GM21528 (cell line): ENCODE data around the gene GFPT2.

ENCODE experiments used
- ATAC-seq: cut with Tn5 transposase; IDR thresholded peaks from one replicate; pipeline ENCODE4 v1.9.1; 2021; ENCODE audit warnings: mild to moderate bottlenecking, moderate library complexity; ENCODE audit not compliant: unreplicated experiment, low FRiP score

The GFPT2 gene

GRCh38 chr5:180353048-180353979 lies at the start of gene GFPT2:
TSS of gene GFPT2 (minus strand) at chr5:180353336. CDS start at chr5:180353217, 119 bp downstream.
- ATAC-seq = peak; percentile 74

- no peak for ATAC-seq
These were observed 49.6 kb upstream of the GFPT2 start for GRCh38 chr5:180402716-180403115.

DNA sequence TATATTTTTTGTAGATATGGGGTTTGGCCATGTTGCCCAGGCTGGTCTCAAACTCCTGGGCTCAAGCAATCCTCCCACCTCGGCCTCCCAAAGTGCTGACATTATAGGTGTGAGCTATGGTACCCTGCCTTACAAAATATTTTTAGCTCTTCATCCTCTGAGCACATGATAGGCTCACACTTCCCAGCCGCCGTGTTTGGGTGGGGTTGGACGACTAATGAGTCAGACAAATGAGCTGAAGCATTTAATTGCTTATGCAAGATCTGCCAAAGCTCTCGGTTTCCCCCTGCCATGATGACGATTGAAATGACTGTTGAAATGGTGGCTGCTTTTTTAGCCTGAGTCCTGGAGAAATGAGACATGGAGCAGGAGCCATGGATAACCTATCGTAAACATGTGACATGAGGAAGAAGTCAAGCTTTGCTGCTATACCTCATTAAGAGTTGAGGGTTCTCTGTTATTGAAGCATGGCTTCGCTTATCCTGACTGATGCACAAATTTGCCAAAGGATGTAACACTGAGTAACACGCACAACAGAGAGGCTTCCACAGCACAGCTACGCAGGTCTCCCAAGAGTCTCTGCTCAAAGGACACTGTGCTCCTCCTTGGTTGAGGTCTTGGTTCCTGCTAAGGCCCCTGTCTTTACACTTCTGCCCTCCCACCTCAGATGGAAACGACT lies 48.2 kb upstream of the GFPT2 start:
- no peak for ATAC-seq

GRCh38 chr5:180400416-180400815 lies 47.3 kb upstream of the GFPT2 start:
- no peak for ATAC-seq

GRCh38 chr5:180399401-180400215 lies 46.5 kb upstream of the GFPT2 start:
- no peak for ATAC-seq

- no peak for ATAC-seq
These were observed 43.8 kb upstream of the GFPT2 start for GRCh38 chr5:180396926-180397325.

DNA sequence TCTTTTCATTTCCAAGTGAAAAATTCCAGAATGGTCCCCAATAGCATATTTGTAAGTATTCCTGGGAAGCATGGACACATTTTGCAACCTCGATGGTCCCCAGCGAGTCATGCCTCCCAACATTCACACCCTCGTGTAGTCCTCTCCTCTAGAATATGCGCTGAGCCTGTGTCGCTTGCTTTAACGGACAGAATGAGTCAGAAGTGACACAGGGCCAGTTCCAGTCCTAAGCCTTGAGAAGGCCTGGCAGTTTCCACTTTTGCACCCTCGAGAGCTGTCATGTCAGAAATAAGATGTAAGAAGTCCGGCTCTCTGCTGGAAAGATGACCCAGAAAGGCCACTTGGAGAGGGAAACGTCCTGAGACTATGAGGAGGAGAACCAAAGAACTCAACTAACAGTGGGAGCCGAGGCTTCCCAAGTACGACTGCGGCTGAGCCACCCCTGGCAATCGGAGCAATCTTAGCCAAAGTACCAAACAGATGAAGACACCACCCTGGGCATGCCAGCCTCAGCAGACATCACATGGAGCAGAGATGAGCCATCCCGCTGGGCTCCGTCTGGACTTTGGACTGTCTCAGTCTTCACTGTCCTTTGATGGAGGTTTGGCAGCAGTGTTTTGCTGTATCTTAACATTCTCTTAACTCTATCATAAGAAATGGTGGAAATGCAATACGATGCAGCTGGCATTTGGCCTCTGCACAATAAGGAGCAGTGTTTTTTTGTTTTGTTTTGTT lies 42.6 kb upstream of the GFPT2 start:
- no peak for ATAC-seq

DNA sequence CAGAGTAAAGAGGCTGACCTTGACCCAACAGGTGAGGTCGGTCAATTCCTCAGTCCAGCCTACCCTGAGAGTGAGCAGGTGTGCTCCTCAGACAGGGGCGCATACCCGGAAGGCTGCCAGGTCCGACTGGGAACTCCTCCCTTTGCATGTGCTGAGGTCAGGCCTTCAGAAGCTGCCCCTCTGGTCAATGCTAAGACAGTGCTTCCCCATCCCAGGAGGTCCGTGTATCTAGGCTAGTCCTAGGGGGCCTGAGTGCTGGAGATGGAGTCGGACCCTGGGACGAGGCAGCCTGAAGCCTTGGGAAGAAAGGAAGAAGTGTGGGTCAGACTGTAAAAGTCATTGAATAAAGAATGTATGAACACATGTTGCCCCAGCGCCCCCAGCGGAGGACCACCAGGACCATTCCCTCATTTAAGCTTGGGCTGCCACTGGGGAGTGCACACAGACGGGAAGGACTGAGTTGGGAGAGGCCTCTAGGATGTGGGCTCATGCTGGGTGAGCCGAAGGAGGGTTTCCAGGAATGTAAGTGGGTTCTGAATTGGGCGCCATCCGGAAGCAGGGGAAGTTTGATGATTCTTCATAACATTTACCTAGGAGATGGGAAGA lies 41.0 kb upstream of the GFPT2 start:
- ATAC-seq = no peak

- no peak for ATAC-seq
These were observed 38.1 kb upstream of the GFPT2 start for GRCh38 chr5:180391276-180391675.

- ATAC-seq = no peak
These were observed 37.5 kb upstream of the GFPT2 start for GRCh38 chr5:180390441-180391190.

DNA sequence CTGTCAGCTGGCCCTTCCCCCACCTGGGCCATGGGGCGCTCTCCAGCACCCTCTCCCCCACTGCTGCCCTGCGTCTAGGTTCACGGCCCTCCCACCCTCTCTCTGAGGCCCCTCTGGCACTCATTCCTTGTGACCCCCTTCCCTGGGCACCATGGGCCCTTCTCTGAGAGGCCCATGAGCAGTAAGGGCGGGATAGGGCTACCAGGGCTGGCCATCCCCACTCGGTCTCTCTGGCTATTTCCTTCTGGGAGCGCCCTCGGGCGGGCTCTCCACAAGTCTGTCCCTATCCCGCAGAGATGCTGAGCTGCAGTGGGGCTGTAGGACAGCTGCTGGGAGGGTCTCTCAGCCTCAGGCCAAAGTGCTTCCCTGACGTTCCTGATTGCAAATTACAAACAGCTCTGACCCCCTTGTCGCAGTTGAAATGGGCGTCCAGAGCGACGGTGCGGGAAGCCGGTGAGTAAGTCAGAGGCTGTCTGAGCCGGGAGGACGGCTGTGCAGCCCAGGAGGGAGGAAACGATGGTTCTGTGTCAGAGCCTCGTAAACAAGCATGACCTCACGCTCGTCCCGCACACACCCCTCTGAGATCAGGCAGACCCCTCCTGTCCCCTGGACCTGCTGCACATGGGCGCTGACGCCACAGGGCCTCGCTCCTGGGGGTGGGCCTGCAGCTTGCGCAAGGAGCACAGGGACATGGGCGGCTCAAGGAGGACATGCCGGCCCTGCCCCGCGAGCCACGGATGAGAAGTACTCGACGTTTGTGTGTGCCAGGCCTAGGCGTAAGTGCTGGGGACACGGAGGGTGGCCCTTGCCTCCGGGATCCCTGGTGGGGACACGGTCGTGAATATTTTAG lies 36.3 kb upstream of the GFPT2 start:
- no peak for ATAC-seq

GRCh38 chr5:180387798-180388197 lies 34.7 kb upstream of the GFPT2 start:
- no peak for ATAC-seq

DNA sequence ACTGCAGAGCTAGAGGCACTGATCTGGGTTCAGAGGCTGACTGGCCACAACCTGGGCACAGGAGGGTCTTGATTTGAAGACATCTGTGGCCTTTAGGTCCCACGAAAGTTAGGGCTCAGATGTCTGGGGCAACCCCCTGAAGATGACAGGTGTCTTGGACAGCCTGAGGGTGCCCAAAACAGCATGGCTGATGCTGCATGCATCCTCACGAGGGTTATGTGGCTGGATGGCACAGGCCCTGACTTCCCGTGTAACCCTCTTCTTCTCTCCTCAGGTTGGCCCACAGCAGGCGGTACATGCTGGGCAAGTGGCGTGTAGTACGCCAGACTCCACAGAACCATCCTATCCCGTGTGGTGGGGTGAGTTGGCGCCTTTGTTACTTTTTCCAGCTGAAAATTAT lies 29.8 kb upstream of the GFPT2 start:
- no peak for ATAC-seq

DNA sequence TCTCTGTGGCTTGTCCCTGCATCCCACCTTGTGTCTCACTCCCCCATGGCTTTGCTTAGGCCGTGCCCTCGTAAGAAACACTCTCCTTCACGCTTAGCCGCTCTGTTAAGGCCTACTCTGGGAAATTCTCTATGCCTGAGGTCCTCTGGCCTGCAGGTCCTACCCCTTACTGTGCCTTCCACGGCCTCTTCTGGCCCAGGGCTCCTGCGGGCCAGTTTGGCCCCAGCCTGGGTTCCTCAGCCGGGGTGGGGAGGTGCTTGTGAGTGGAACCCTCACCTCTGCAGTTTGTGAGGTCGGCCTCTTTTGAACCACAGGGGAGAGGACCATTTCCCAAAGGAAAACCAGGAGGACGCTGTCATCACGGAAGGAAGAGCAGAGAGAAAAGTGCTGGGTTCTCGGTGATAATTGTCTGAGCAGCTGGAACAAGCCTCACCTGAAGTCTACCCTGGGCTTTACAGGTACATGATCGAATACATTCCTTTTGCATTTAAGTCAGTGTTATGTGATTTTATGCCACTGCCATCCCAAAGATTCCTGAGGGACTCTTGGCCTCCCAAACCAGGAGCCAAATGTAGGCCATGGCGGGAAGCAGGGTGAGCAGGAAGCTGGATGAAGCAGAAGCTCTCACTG lies 28.8 kb upstream of the GFPT2 start:
- ATAC-seq = no peak

- ATAC-seq = no peak
These were observed 28.3 kb upstream of the GFPT2 start for GRCh38 chr5:180381428-180381827.

DNA sequence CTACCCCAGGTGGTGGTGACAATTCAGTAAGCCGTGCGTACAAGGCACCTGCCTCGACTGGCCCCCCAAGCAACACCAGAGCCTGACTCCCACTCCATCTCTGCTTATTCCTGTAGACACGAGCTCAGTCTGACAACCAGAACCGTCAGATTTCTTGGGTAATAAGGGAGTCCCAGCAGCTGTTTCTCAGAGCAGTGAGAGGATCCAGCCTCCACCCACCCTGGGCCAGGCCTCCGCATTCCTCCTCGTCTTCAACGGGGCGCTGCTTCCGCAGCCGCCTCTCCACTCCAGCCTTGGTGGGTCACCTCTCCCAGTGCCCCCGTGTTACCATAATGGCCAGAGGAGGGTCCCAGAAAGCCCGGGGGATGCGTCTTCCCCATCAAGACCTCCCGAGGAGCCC lies 27.7 kb upstream of the GFPT2 start:
- ATAC-seq = no peak

DNA sequence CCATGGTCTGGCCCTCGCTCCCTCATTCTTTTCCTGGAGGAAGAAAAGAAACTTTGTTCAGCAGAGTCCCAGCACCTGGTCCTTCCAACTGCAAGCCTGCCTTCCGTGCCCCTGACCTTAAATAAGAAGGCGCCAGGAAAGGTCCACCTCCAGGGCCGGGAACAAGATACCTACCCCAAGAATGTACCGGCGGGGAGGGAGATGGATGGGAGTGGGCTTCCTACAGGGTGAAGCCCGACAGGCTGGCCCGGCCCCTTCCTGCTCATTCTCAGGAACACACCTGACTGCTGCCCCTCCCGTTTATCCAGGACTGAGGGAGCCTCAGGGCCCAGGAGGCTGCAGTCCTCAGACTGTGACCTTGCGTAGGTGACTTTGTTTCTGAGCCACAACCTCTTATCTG lies 27.3 kb upstream of the GFPT2 start:
- no peak for ATAC-seq
